ENCODE data around the gene WNK2.

Gene WNK2

GRCh38 chr9:93316726-93317494 is 133.0 kb downstream of the WNK2 start (continued):
- no peak for TF ChIP-seq ZNF112 (tag by site-specific recombination; IDR thresholded peaks at IDR 0.05)
- TF ChIP-seq, protein P1, sequence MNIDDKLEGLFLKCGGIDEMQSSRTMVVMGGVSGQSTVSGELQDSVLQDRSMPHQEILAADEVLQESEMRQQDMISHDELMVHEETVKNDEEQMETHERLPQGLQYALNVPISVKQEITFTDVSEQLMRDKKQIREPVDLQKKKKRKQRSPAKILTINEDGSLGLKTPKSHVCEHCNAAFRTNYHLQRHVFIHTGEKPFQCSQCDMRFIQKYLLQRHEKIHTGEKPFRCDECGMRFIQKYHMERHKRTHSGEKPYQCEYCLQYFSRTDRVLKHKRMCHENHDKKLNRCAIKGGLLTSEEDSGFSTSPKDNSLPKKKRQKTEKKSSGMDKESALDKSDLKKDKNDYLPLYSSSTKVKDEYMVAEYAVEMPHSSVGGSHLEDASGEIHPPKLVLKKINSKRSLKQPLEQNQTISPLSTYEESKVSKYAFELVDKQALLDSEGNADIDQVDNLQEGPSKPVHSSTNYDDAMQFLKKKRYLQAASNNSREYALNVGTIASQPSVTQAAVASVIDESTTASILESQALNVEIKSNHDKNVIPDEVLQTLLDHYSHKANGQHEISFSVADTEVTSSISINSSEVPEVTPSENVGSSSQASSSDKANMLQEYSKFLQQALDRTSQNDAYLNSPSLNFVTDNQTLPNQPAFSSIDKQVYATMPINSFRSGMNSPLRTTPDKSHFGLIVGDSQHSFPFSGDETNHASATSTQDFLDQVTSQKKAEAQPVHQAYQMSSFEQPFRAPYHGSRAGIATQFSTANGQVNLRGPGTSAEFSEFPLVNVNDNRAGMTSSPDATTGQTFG (tag by site-specific recombination; IDR thresholded peaks at IDR 0.05; ENCODE audit: borderline replicate concordance): no peak

DNA sequence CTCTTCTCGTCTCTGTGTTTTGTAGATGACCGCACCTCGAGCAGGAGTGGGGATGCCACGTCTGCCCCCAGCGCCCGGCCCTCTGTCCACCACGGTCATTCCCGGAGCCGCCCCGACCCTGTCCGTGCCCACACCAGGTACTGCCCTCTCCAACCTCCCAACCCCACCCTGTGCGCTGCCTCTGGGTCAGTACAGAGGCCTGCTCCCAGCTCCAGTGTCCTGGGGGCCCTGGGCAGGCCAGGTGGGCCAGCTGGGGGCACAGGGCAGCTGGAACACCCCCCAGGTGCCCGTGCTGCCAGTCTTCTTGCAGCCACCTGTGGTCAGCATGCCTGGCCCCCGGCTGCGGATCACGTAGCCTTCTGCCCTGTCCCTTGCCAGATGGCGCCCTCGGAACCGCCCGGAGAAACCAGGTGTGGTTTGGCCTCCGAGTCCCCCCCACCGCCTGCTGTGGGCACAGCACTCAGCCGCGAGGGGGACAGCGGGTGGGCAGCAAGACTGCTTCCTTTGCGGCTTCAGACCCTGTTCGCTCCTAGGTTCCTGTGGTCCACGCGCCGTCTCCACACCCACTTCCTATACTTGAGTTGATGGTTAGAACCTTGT is 133.7 kb downstream of the WNK2 start:
- Histone ChIP-seq H3K9me3 (ENCODE audit: control insufficient read depth, insufficient read depth, low read depth, low read length) (no peaks in the 10 kb centered on the region), H3K4me3 (ENCODE audit: low read depth, low read length) (no peak overlapping the region), H3K36me3 (ENCODE audit: control insufficient read depth in 2 of 2, insufficient read depth in 1 of 2, low read length in 2 of 2) (no peaks in the 10 kb centered on the region), H3K4me1 (ENCODE audit: control insufficient read depth, insufficient read depth, low read length) (peaks cover 4% of the 10 kb centered on the region; the same call in 1 of the 2 replicates), H3K27ac (ENCODE audit: extremely low read depth, low read depth, low read length) (no peak overlapping the region)
- CTCF ChIA-PET: interaction anchor here (1.2 kb wide), 1 partner anchor 15 kb away, joined by 3 read pairs; no protein-coding TSS in a partner anchor
- POLR2A ChIA-PET: no interaction called here
- TF ChIP-seq RBAK (tag by site-specific recombination; IDR thresholded peaks at IDR 0.05) (no peak), ZNF530 (tag by site-specific recombination; IDR thresholded peaks at IDR 0.05; ENCODE audit: low read depth) (no peak), KLF10 (tag by site-specific recombination; IDR thresholded peaks at IDR 0.05) (no peak), GLI2 (tag by site-specific recombination; IDR thresholded peaks at IDR 0.05; ENCODE audit: borderline replicate concordance, low read depth) (no peak), ZNF510 (tag by site-specific recombination; IDR thresholded peaks at IDR 0.05; ENCODE audit: insufficient replicate concordance) (no peak), ZNF138 (tag by site-specific recombination; IDR thresholded peaks at IDR 0.05; ENCODE audit: borderline replicate concordance) (no peak), REST (tag by site-specific recombination; IDR thresholded peaks at IDR 0.05) (no peak), ZNF211 (tag by site-specific recombination; IDR thresholded peaks at IDR 0.05; ENCODE audit: low read depth) (no peak), ZFP37 (tag by site-specific recombination; IDR thresholded peaks at IDR 0.05) (no peak), ZNF155 (tag by site-specific recombination; IDR thresholded peaks at IDR 0.05) (no peak), KLF9 (tag by site-specific recombination; IDR thresholded peaks at IDR 0.05; ENCODE audit: low read depth) (no peak), GFI1B (tag by site-specific recombination; IDR thresholded peaks at IDR 0.05) (no peak), ZNF777 (tag by site-specific recombination; IDR thresholded peaks at IDR 0.05; ENCODE audit: borderline replicate concordance) (no peak), ZNF76 (tag by site-specific recombination; IDR thresholded peaks at IDR 0.05; ENCODE audit: borderline replicate concordance, low read depth) (no peak), ZNF571 (tag by site-specific recombination; IDR thresholded peaks at IDR 0.05) (no peak), ZNF785 (tag by site-specific recombination; IDR thresholded peaks at IDR 0.05) (no peak), ZNF404 (tag by site-specific recombination; IDR thresholded peaks at IDR 0.05) (no peak)
- TF ChIP-seq, protein P1 (tag by site-specific recombination; IDR thresholded peaks at IDR 0.05; ENCODE audit: borderline replicate concordance): no peak
- TF ChIP-seq, protein P2, sequence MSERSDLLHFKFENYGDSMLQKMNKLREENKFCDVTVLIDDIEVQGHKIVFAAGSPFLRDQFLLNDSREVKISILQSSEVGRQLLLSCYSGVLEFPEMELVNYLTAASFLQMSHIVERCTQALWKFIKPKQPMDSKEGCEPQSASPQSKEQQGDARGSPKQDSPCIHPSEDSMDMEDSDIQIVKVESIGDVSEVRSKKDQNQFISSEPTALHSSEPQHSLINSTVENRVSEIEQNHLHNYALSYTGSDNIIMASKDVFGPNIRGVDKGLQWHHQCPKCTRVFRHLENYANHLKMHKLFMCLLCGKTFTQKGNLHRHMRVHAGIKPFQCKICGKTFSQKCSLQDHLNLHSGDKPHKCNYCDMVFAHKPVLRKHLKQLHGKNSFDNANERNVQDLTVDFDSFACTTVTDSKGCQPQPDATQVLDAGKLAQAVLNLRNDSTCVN (tag by site-specific recombination; optimal IDR thresholded peaks at IDR 0.05): no peak

All from HEK293 (cell line).